ENCODE data around the gene DBNL.

DBNL gene

GRCh38 chr7:44045226-44046014, 918 bp downstream of the DBNL start:
- no peak for DNase-seq

GRCh38 chr7:44046321-44047061, 2.0 kb downstream of the DBNL start:
- no peak for DNase-seq

- DNase-seq: no peak
Observed at GRCh38 chr7:44048031-44048795, 3.7 kb downstream of the DBNL start.

- DNase-seq: no peak
Observed at GRCh38 chr7:44050121-44050914, 5.8 kb downstream of the DBNL start.

GRCh38 chr7:44050915-44051560, 6.5 kb downstream of the DBNL start:
- no peak for DNase-seq

- DNase-seq: no peak
Observed at GRCh38 chr7:44051611-44052220, 7.2 kb downstream of the DBNL start.

- no peak for DNase-seq
Observed at GRCh38 chr7:44052771-44053365, 8.4 kb downstream of the DBNL start.

GRCh38 chr7:44056681-44057080, 12.2 kb downstream of the DBNL start:
- DNase-seq: no peak

- no peak for DNase-seq
Observed at GRCh38 chr7:44057181-44057848, 12.8 kb downstream of the DBNL start.

GRCh38 chr7:44057849-44058758, 13.6 kb downstream of the DBNL start:
- no peak for DNase-seq

GRCh38 chr7:44058759-44059218, 14.3 kb downstream of the DBNL start:
- no peak for DNase-seq

GRCh38 chr7:44059219-44060090, 15.0 kb downstream of the DBNL start:
- DNase-seq: no peak

GRCh38 chr7:44060091-44060947, 15.8 kb downstream of the DBNL start:
- DNase-seq: no peak

GRCh38 chr7:44060948-44061644, 16.6 kb downstream of the DBNL start:
- DNase-seq: no peak

GRCh38 chr7:44061645-44062179, 17.2 kb downstream of the DBNL start:
- DNase-seq: no peak

- DNase-seq: no peak
Observed at GRCh38 chr7:44062180-44062902, 17.8 kb downstream of the DBNL start.

Data from KG1 (cell line).